Fibroblast of mammary gland (primary cell): ENCODE measurements around the gene LDLRAD3.

Experiments used
- DNase-seq: peaks from one replicate; pipeline ENCODE4 v3.0.0-alpha.2; 2010; ENCODE audit warnings: low read depth
- H3K4me3 ChIP-seq: 2 replicates; pipeline ENCODE4 v1.5.1; 2011; ENCODE audit warnings: low read depth, mild to moderate bottlenecking, low read length, moderate library complexity; ENCODE audit not compliant: control insufficient read depth
- CTCF ChIP-seq: conservative IDR thresholded peaks from 2 replicates; pipeline ENCODE4 v1.5.1; 2011; ENCODE audit warnings: low read depth, low read length, inconsistent platforms; ENCODE audit not compliant: control insufficient read depth, insufficient read depth

LDLRAD3 gene

GRCh38 chr11:35951680-35952079 lies 7.8 kb downstream of the LDLRAD3 start:
- no peak for TF ChIP-seq CTCF
- DNase-seq, result peak; percentile 55
- no peak overlapping the region for H3K4me3 ChIP-seq

GRCh38 chr11:35953081-35953760 lies 9.4 kb downstream of the LDLRAD3 start:
- H3K4me3 ChIP-seq, result no peak overlapping the region
- no peak for TF ChIP-seq CTCF
- DNase-seq, result no peak

GRCh38 chr11:35954205-35954604 lies 10.3 kb downstream of the LDLRAD3 start:
- no peak for TF ChIP-seq CTCF
- DNase-seq, result no peak
- H3K4me3 ChIP-seq, result no peak overlapping the region

- H3K4me3 ChIP-seq, result no peak overlapping the region
- TF ChIP-seq CTCF, result no peak
- no peak for DNase-seq
Observed at GRCh38 chr11:35955636-35956035, 11.8 kb downstream of the LDLRAD3 start.

- DNase-seq, result peak; percentile 62
- TF ChIP-seq CTCF, result no peak
- H3K4me3 ChIP-seq, result no peak overlapping the region
Observed at GRCh38 chr11:35962369-35963138, 18.7 kb downstream of the LDLRAD3 start.

- TF ChIP-seq CTCF, result no peak
- H3K4me3 ChIP-seq, result no peak overlapping the region
- DNase-seq, result peak; percentile 91
Observed at GRCh38 chr11:35963911-35964310, 20.0 kb downstream of the LDLRAD3 start.
